Ramos (cell line): ENCODE data around the gene SPARC.

ENCODE experiments used
- in situ Hi-C: fragments of 300-500 bp; cut with MboI; formaldehyde crosslinking; loops from one replicate; pipeline ENCODE4 v1.14.3; 2022; ENCODE audit warnings: low sequenced_read_pairs; ENCODE audit not compliant: unreplicated experiment

Gene SPARC

GRCh38 chr5:151631941-151632340 lies 54.8 kb downstream of the SPARC start:
- in situ Hi-C loops, result no loop called here

GRCh38 chr5:151630088-151630487 lies 56.6 kb downstream of the SPARC start:
- in situ Hi-C loops, result no loop called here

GRCh38 chr5:151628112-151628823 lies 58.4 kb downstream of the SPARC start:
- in situ Hi-C loops, result no loop called here

GRCh38 chr5:151627650-151628049 lies 59.1 kb downstream of the SPARC start:
- in situ Hi-C loops, result no loop called here

GRCh38 chr5:151625285-151625684 lies 61.4 kb downstream of the SPARC start:
- in situ Hi-C loops, result no loop called here

GRCh38 chr5:151624476-151624875 lies 62.2 kb downstream of the SPARC start:
- in situ Hi-C loops, result no loop called here

GRCh38 chr5:151622367-151623088 lies 64.2 kb downstream of the SPARC start:
- in situ Hi-C loops, result no loop called here

- in situ Hi-C loops, result no loop called here
Observed at GRCh38 chr5:151620461-151620840, 66.3 kb downstream of the SPARC start.

GRCh38 chr5:151619812-151620460 lies 66.8 kb downstream of the SPARC start:
- in situ Hi-C loops, result no loop called here

GRCh38 chr5:151618907-151619306 lies 67.8 kb downstream of the SPARC start:
- in situ Hi-C loops, result no loop called here

- in situ Hi-C loops, result no loop called here
Observed at GRCh38 chr5:151617841-151618710, 68.6 kb downstream of the SPARC start.

GRCh38 chr5:151617383-151617840 lies 69.3 kb downstream of the SPARC start:
- in situ Hi-C loops, result no loop called here

GRCh38 chr5:151615431-151615830 lies 71.3 kb downstream of the SPARC start:
- in situ Hi-C loops, result no loop called here

GRCh38 chr5:151614565-151614964 lies 72.2 kb downstream of the SPARC start:
- in situ Hi-C loops, result no loop called here

- in situ Hi-C loops, result no loop called here
Observed at GRCh38 chr5:151612689-151613427, 73.9 kb downstream of the SPARC start.

GRCh38 chr5:151611127-151611775 lies 75.5 kb downstream of the SPARC start:
- in situ Hi-C loops, result no loop called here
